Right forelimb (tissue), 1 donor: ENCODE results near the gene ST6GAL1.

Source experiments
- DNase-seq: peaks from one replicate; pipeline ENCODE4 v3.0.0-alpha.2; 2018

The ST6GAL1 gene

GRCh38 chr3:187085021-187085666 lies 154.8 kb downstream of the ST6GAL1 start:
- DNase-seq, result no peak

GRCh38 chr3:187085933-187086332 lies 155.6 kb downstream of the ST6GAL1 start:
- no peak for DNase-seq

GRCh38 chr3:187086831-187087230 lies 156.5 kb downstream of the ST6GAL1 start:
- DNase-seq, result no peak

GRCh38 chr3:187088701-187089100 lies 158.4 kb downstream of the ST6GAL1 start:
- DNase-seq, result no peak

GRCh38 chr3:187093320-187093719 lies 163.0 kb downstream of the ST6GAL1 start:
- no peak for DNase-seq

- no peak for DNase-seq
Measured at GRCh38 chr3:187098923-187099512, 168.7 kb downstream of the ST6GAL1 start.

GRCh38 chr3:187101184-187102072 lies 171.1 kb downstream of the ST6GAL1 start:
- peak; percentile 86 for DNase-seq

- DNase-seq, result no peak
Measured at GRCh38 chr3:187102073-187102634, 171.8 kb downstream of the ST6GAL1 start.

- no peak for DNase-seq
Measured at GRCh38 chr3:187103251-187103650, 172.9 kb downstream of the ST6GAL1 start.

- no peak for DNase-seq
Measured at GRCh38 chr3:187104342-187104741, 174.0 kb downstream of the ST6GAL1 start.

GRCh38 chr3:187104933-187105332 lies 174.6 kb downstream of the ST6GAL1 start:
- DNase-seq, result peak; percentile 66

GRCh38 chr3:187105700-187106099 lies 175.4 kb downstream of the ST6GAL1 start:
- DNase-seq, result no peak

- no peak for DNase-seq
Measured at GRCh38 chr3:187107989-187108388, 177.7 kb downstream of the ST6GAL1 start.

GRCh38 chr3:187110156-187110555 lies 179.8 kb downstream of the ST6GAL1 start:
- no peak for DNase-seq

GRCh38 chr3:187112934-187113793 lies 182.8 kb downstream of the ST6GAL1 start:
- no peak for DNase-seq

GRCh38 chr3:187114511-187114910 lies 184.2 kb downstream of the ST6GAL1 start:
- DNase-seq, result no peak

GRCh38 chr3:187120326-187120725 lies 190.0 kb downstream of the ST6GAL1 start:
- no peak for DNase-seq

GRCh38 chr3:187122261-187122660 lies 191.9 kb downstream of the ST6GAL1 start:
- DNase-seq, result no peak

- DNase-seq, result no peak
Measured at GRCh38 chr3:187125319-187126031, 195.1 kb downstream of the ST6GAL1 start.
